Fibroblast of the aortic adventitia (primary cell): Measurements from ENCODE around the gene UGT1A10. TPM values are rescaled to one million over a fixed set of nuclear protein-coding genes. Genes with fewer than 3 reads are reported as not detected.
"Not testable (repeated sequence)": the region's sequence is repeated elsewhere in the genome, so short reads cannot be mapped to it uniquely, and the experiment has no call there.

Experiments used
- DNase-seq: peaks from one replicate; pipeline ENCODE4 v3.0.0-alpha.2; 2010; ENCODE audit warnings: low read depth
- H3K4me3 ChIP-seq: 2 replicates; pipeline ENCODE4 v1.5.1; 2011; ENCODE audit warnings: low read depth, mild to moderate bottlenecking, control low read depth, low read length, moderate library complexity
- total RNA-seq: library from RNA; depleted of rRNA; stranded (reverse); fragments of >200 nt; gene quantifications from 2 replicates; pipeline ENCODE4 v1.2.3, GENCODE V29; 2012; ENCODE audit warnings: low replicate concordance
- TF ChIP-seq, protein P1 (sequence below): IDR thresholded peaks from 2 replicates; pipeline ENCODE4 v1.5.1; 2011; ENCODE audit warnings: mild to moderate bottlenecking, low read length, control low read depth, inconsistent platforms; ENCODE audit not compliant: insufficient read depth

Gene UGT1A10
- total RNA-seq, 1 donor: not detected

DNA sequence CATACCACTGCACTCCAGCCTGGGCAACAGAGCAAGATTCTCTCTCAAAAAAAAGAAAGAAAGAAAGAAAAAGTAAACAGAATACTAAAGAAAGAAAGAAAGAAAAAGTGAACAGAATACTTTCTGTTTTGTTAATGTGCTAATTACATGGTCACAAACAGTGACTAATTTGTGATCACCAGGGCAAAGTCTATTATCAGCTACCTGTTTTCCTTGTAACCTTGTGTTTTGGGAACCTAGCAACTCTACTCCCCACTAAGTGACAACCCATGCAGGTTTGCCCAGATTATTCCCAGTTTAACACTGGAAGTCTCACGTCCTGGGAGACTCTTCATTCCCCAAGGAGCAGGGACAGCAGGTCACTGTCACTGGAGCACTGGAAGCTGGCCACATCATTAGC lies 18.8 kb downstream of the UGT1A10 start:
- no peak for DNase-seq
- TF ChIP-seq, protein P1, sequence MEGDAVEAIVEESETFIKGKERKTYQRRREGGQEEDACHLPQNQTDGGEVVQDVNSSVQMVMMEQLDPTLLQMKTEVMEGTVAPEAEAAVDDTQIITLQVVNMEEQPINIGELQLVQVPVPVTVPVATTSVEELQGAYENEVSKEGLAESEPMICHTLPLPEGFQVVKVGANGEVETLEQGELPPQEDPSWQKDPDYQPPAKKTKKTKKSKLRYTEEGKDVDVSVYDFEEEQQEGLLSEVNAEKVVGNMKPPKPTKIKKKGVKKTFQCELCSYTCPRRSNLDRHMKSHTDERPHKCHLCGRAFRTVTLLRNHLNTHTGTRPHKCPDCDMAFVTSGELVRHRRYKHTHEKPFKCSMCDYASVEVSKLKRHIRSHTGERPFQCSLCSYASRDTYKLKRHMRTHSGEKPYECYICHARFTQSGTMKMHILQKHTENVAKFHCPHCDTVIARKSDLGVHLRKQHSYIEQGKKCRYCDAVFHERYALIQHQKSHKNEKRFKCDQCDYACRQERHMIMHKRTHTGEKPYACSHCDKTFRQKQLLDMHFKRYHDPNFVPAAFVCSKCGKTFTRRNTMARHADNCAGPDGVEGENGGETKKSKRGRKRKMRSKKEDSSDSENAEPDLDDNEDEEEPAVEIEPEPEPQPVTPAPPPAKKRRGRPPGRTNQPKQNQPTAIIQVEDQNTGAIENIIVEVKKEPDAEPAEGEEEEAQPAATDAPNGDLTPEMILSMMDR: no peak
- H3K4me3 ChIP-seq: no peak overlapping the region

DNA sequence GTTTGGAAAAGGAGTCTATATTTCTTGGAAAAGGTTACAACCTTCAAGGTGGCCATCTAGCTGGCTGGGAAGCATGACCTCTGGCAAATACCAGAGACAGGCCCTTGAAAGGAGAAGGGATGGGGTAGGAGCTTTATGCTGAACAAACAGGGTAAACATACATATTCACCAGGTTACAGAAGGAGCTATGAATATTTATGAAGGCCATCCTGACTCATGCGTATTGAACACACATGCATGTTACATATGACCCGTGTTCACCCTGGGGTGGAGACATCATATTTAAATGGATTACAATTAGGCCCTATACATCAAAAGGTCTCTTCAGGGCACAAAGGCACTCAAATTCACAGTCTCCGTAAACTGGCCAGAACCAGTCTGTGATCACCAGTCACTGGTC lies 19.7 kb downstream of the UGT1A10 start:
- not testable (repeated sequence) for H3K4me3 ChIP-seq, DNase-seq

DNA sequence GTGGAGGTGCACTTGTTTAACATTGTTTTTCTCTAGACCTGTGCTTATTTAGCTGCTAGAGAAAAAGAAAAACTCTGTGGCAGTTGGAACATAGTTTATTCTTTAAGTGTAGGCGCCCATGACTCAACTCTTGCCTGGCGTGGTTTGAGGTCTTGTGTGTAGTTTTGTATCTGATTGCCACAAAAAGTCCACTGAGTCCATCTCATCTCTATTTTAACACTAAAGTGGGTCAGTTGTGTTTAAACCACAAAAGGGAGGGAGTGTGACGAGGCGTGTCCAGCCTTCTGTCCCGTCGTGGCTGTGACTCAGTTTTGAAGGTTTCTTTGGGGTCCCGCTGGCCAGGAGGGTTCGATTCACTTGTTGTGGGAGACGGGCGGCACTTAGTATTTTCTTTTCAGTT lies 20.2 kb downstream of the UGT1A10 start:
- TF ChIP-seq, protein P1: no peak
- no peak overlapping the region for H3K4me3 ChIP-seq
- no peak for DNase-seq

DNA sequence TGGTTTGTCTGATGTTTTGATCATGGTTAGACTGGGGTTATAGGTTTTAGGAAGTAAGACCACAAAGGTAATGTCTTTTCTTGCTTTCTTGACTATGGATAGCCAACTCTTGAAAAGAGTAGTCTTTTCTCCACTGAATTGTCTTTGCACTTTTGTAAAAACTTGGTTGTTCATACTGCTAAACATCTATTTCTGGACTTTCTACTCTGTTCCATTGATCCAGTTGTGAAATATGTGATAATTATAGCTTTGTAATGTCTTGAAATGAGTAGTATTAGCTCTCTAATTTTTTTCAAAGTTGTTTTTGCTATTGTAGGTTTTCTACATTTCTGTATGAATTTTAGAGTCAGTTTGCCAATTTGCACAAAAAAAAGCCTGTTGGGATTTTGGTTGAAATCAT lies 22.4 kb downstream of the UGT1A10 start:
- no peak overlapping the region for H3K4me3 ChIP-seq
- DNase-seq: no peak
- TF ChIP-seq, protein P1: no peak

DNA sequence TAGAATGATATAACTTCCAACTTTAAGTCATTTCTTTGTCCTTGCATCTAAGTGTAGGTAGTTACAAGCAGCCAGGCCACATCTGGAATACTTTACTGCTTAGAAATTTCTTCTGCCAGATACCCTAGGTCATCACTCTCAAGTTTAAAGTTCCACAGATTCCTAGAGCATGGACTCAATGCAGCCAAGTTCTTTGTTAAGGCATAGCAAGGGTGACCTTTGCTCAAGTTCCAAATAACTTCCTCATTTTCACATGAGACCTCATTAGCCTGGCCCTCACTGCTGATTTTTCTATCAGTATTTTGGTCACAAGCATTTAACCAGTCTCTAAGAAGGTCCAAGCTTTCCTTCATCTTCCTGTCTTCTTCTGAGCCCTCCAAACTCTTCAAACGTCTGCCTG lies 27.7 kb downstream of the UGT1A10 start:
- DNase-seq: no peak
- H3K4me3 ChIP-seq: no peak overlapping the region
- TF ChIP-seq, protein P1: no peak

DNA sequence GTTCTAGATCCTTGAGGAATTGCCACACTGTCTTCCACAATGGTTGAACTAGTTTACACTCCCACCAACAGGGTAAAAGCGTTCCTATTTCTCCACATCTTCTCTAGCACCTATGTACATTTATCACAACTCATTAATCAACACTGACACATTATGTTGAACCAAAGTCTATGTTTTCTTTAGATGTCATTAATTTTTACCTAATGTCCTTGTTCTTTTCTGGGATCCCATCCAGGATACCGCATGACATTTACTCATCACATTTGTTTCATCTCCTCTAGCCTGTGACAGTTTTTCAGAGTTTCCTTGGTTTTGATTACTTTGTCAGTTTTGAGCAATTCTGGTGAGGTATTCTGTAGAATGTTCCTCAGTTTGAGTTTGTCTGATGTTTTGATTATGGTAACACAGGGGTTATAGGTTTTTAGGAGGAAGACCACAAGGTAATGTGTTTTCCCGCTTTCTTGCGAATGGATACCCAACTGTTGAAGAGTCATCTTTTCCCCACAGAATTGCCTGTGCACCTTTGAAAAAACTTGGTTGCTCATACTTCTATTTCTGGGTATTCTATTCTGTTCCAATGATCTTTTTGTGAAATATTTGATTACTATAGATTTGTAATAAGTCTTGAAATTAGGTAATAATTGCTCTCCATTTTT lies 32.5 kb downstream of the UGT1A10 start:
- no peak overlapping the region for H3K4me3 ChIP-seq
- TF ChIP-seq, protein P1: no peak
- DNase-seq: no peak

DNA sequence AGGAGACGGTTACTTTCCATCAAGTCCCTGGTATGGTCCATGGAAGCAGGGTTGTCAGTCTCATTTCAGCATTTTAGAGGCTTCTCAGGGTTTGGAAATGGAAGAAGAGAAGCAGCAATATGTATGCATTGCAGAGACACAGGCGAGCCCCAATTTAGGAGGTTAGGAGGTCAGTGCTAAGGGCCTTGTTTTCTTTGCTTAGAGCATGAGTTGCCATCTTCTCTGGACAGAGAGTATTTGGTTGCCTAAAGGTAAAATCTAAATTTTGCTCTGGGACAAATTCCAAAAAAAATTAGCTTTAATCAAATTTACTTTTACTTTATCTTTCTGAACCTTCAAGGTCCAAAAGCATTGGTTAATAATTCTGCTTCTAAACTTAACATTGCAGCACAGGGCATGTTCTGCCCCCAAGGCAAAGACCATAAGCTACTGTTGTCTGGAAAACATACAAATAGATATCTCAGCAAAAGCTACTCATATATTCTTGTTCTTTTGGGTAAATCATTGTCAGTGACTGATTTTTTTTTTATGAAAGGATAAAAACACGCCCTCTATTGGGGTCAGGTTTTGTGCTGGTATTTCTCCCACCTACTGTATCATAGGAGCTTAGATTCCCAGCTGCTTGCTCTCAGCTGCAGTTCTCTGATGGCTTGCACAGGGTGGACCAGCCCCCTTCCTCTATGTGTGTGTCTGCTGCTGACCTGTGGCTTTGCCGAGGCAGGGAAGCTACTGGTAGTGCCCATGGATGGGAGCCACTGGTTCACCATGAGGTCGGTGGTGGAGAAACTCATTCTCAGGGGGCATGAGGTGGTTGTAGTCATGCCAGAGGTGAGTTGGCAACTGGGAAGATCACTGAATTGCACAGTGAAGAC lies 35.3 kb downstream of the UGT1A10 start, which contains the start of gene UGT1A9:
Gene UGT1A9, plus strand, starts transcription at position 609 of the 872 bp plus-strand sequence. Its CDS starts 37 bp downstream, at position 646.
- TF ChIP-seq, protein P1: no peak
- no peak within 1 kb of the TSS for H3K4me3 ChIP-seq
- no peak for DNase-seq
